ENCODE data around the gene TRIM8.

TRIM8 gene

GRCh38 chr10:102644066-102644645 is at the start of gene TRIM8:
Gene TRIM8, plus strand, starts transcription at chr10:102644479. Its CDS starts 139 bp downstream, at chr10:102644618.
- peak in 6 of 14 donors; percentile 56 to 78 (median 74) for DNase-seq

- DNase-seq: peak in 1 of 14 donors; percentile 29
Measured at GRCh38 chr10:102595293-102595692, 49.0 kb upstream of the TRIM8 start.

GRCh38 chr10:102595897-102596296 is 48.4 kb upstream of the TRIM8 start:
- DNase-seq: peak in 1 of 14 donors; percentile 25

GRCh38 chr10:102596506-102596971 is 47.7 kb upstream of the TRIM8 start:
- peak in 2 of 14 donors; percentile 21 to 70 for DNase-seq

GRCh38 chr10:102597131-102597991 is 46.9 kb upstream of the TRIM8 start:
- peak in 1 of 14 donors; percentile 60 for DNase-seq

GRCh38 chr10:102598243-102598642 is 46.0 kb upstream of the TRIM8 start:
- DNase-seq: no peak

GRCh38 chr10:102599565-102600327 is 44.5 kb upstream of the TRIM8 start:
- DNase-seq: no peak

- DNase-seq: peak in 1 of 14 donors; percentile 92
Measured at GRCh38 chr10:102600816-102601215, 43.5 kb upstream of the TRIM8 start.

- no peak for DNase-seq
Measured at GRCh38 chr10:102601639-102602038, 42.6 kb upstream of the TRIM8 start.

- no peak for DNase-seq
Measured at GRCh38 chr10:102602272-102603045, 41.8 kb upstream of the TRIM8 start.

- DNase-seq: no peak
Measured at GRCh38 chr10:102603946-102604345, 40.3 kb upstream of the TRIM8 start.

- DNase-seq: no peak
Measured at GRCh38 chr10:102604439-102604841, 39.8 kb upstream of the TRIM8 start.

GRCh38 chr10:102605712-102606111 is 38.6 kb upstream of the TRIM8 start:
- no peak for DNase-seq

- DNase-seq: no peak
Measured at GRCh38 chr10:102608487-102608886, 35.8 kb upstream of the TRIM8 start.

- DNase-seq: no peak
Measured at GRCh38 chr10:102610441-102610887, 33.8 kb upstream of the TRIM8 start.

- no peak for DNase-seq
Measured at GRCh38 chr10:102611514-102612087, 32.7 kb upstream of the TRIM8 start.

GRCh38 chr10:102612964-102613275 is 31.4 kb upstream of the TRIM8 start:
- DNase-seq: no peak

- DNase-seq: no peak
Measured at GRCh38 chr10:102613286-102613685, 31.0 kb upstream of the TRIM8 start.

- no peak for DNase-seq
Measured at GRCh38 chr10:102613785-102614184, 30.5 kb upstream of the TRIM8 start.

GRCh38 chr10:102614888-102615287 is 29.4 kb upstream of the TRIM8 start:
- DNase-seq: no peak

- no peak for DNase-seq
Measured at GRCh38 chr10:102615361-102615760, 28.9 kb upstream of the TRIM8 start.
